Trophoblast cell (in vitro differentiated cells and primary cell): ENCODE results near the gene RGS4.
A peak's percentile ranks its signal among the peaks of the same experiment; 100 is the strongest.

Source experiments
- DNase-seq, 2 donors: peaks; one replicate each; pipeline ENCODE4 v3.0.0-alpha.2; 2016
- H2AFZ ChIP-seq: 2 replicates; pipeline ENCODE4 v1.6.1; 2013; ENCODE audit warnings: low read length, moderate library complexity, mild to moderate bottlenecking; ENCODE audit not compliant: insufficient read depth, poor library complexity
- H2AK5ac ChIP-seq: 2 replicates; pipeline ENCODE4 v1.6.1; 2013; ENCODE audit warnings: mild to moderate bottlenecking, low read length
- H2BK120ac ChIP-seq: 2 replicates; pipeline ENCODE4 v1.6.1; 2013; ENCODE audit warnings: low read length, mild to moderate bottlenecking, moderate library complexity; ENCODE audit not compliant: insufficient read depth, poor library complexity
- H2BK12ac ChIP-seq: 2 replicates; pipeline ENCODE4 v1.6.1; 2013; ENCODE audit warnings: mild to moderate bottlenecking, low read length, moderate library complexity
- H2BK5ac ChIP-seq: 2 replicates; pipeline ENCODE4 v1.6.1; 2013; ENCODE audit warnings: low read length, low read depth, moderate library complexity, mild to moderate bottlenecking; ENCODE audit not compliant: poor library complexity
- H3K14ac ChIP-seq: 2 replicates; pipeline ENCODE4 v1.6.1; 2013; ENCODE audit warnings: mild to moderate bottlenecking, low read length
- H3K18ac ChIP-seq: 2 replicates; pipeline ENCODE4 v1.6.1; 2013; ENCODE audit warnings: mild to moderate bottlenecking, low read length
- H3K23ac ChIP-seq: 2 replicates; pipeline ENCODE4 v1.6.1; 2013; ENCODE audit warnings: low read length
- H3K27ac ChIP-seq: 2 replicates; pipeline ENCODE4 v1.5.1; 2013; ENCODE audit warnings: low read depth, mild to moderate bottlenecking, inconsistent platforms, low read length, moderate library complexity
- H3K27me3 ChIP-seq: 2 replicates; pipeline ENCODE4 v1.6.1; 2013; ENCODE audit warnings: inconsistent platforms, mild to moderate bottlenecking, low read length, moderate library complexity; ENCODE audit not compliant: insufficient read depth
- H3K36me3 ChIP-seq, 2 experiments: 1 replicate in 1 of 2; 2 replicates in 1 of 2; pipeline ENCODE4 v1.6.1; 2013; ENCODE audit warnings: low read length in 2 of 2, mild to moderate bottlenecking in 2 of 2, moderate library complexity in 1 of 2; ENCODE audit not compliant: insufficient read depth in 2 of 2, control insufficient read depth in 1 of 2
- H3K4ac ChIP-seq: 2 replicates; pipeline ENCODE4 v1.6.1; 2013; ENCODE audit warnings: low read depth, mild to moderate bottlenecking, low read length, moderate library complexity
- H3K4me1 ChIP-seq, 2 experiments: 1 replicate in 1 of 2; 2 replicates in 1 of 2; pipeline ENCODE4 v1.6.1; 2013; ENCODE audit warnings: low read length in 2 of 2, mild to moderate bottlenecking in 2 of 2, moderate library complexity in 1 of 2; ENCODE audit not compliant: insufficient read depth in 2 of 2, control insufficient read depth in 1 of 2
- H3K4me2 ChIP-seq: 2 replicates; pipeline ENCODE4 v1.6.1; 2013; ENCODE audit warnings: inconsistent platforms, mild to moderate bottlenecking, low read length, moderate library complexity
- H3K4me3 ChIP-seq: 2 replicates; pipeline ENCODE4 v1.5.1; 2013; ENCODE audit warnings: mild to moderate bottlenecking, low read depth, low read length, inconsistent platforms
- H3K79me1 ChIP-seq: one replicate; pipeline ENCODE4 v1.6.1; 2013; ENCODE audit warnings: low read length
- H3K79me2 ChIP-seq: 2 replicates; pipeline ENCODE4 v1.6.1; 2013; ENCODE audit warnings: low read length, mild to moderate bottlenecking; ENCODE audit not compliant: control insufficient read depth, insufficient read depth, poor library complexity
- H3K9ac ChIP-seq: 2 replicates; pipeline ENCODE4 v1.6.1; 2013; ENCODE audit warnings: mild to moderate bottlenecking, low read length
- H3K9me3 ChIP-seq: 2 replicates; pipeline ENCODE4 v1.6.1; 2013; ENCODE audit warnings: low read depth, mild to moderate bottlenecking, control low read depth, inconsistent platforms, low read length; ENCODE audit not compliant: insufficient read depth
- H4K12ac ChIP-seq: 2 replicates; pipeline ENCODE4 v1.6.1; 2013; ENCODE audit warnings: low read depth, mild to moderate bottlenecking, low read length, moderate library complexity
- H4K8ac ChIP-seq: 2 replicates; pipeline ENCODE4 v1.6.1; 2013; ENCODE audit warnings: low read depth, mild to moderate bottlenecking, low read length, moderate library complexity
- H4K91ac ChIP-seq: one replicate; pipeline ENCODE4 v1.6.1; 2013; ENCODE audit warnings: low read depth, mild to moderate bottlenecking, low read length, moderate library complexity
- WGBS: extraction: QIAGEN DNeasy Blood & Tissue Kit; methylation state at CpG from one replicate; pipeline ENCODE4 v1.1.7; 2013; ENCODE audit warnings: missing lambda C conversion rate; ENCODE audit not compliant: insufficient read length, insufficient coverage; ENCODE audit errors: extremely low coverage; 5-methylcytosine and 5-hydroxymethylcytosine counted together

The RGS4 gene

DNA sequence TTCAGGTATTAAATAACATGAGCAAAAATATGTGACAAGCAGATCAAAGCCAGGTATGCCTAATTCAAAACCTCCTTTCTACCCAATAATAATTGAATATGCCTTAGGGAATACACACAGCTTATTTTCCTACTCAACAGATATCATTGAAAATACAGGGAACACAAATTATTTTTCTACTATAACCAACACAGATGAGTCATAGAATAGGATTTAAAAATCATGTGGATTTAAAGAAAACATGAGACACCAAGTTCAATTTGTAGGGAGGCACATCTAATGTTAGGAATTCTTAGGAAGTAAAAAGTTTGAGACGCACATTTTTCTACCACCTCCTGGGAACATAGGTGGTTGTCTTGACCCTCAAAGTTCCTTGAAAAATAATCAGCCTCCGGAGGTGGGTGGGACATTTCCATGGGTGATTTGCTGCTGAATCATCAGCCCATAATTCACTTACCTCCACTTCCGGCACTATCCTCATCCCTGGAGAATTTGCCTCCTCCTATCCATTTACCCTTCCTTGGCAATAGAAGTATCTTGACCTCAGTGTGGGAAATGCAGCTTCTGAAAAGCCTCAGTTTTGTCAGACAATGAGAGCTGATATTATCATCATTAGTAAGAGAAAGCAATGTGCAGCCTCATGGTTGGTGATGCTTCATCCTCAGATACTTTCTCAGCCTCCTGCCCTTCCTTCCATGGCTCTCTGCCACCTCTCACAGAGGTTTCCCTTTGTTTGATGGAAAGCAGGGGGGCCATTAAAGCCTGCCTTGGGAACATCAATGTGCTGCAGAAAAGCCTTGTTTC is 33.5 kb upstream of the RGS4 start:
- Histone ChIP-seq H4K8ac (no peak overlapping the region), H3K18ac (no peak overlapping the region), H3K9ac (no peak overlapping the region), H3K23ac (no peak overlapping the region), H3K9me3 (no peaks in the 10 kb centered on the region), H2BK5ac (no peak overlapping the region), H3K27me3 (no peaks in the 10 kb centered on the region), H2BK12ac (no peak overlapping the region), H3K4me1 (peaks cover 0 to 4% of the 10 kb centered on the region in 2 experiments), H3K79me1 (no peaks in the 10 kb centered on the region), H3K14ac (no peak overlapping the region), H3K36me3 (no peaks in the 10 kb centered on the region), H4K12ac (no peak overlapping the region), H3K4me3 (no peak overlapping the region), H3K4me2 (no peak overlapping the region), H4K91ac (no peak overlapping the region), H3K79me2 (no peaks in the 10 kb centered on the region), H3K4ac (no peak overlapping the region), H3K27ac (peak overlapping the region; percentile 27), H2BK120ac (no peak overlapping the region), H2AK5ac (no peak overlapping the region), H2AFZ (no peak overlapping the region)
- WGBS = no CpG with 5 or more reads among the region's 3 CpGs
- peak; percentile 19 to 23 for DNase-seq

DNA sequence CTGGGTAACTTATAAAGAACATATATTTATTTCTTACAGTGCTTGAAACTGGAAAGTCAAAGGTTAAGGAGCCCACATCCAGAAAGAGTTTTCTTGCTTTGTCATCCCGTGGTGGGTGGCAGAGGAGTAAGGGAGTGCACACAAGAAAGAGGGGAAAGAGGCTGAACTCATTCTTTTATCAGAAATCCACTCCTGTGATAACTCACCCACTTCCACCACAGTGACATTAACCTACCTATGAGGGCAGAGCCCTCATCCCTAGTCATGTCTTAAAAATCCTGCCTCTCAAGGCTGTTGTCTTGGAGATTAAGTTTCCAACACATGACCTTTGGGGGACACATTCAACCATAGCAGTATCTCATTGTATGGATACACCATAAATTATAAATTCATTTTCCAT is 32.5 kb upstream of the RGS4 start:
- no peak overlapping the region for H3K4me2 ChIP-seq
- DNase-seq = peak; percentile 1 to 8
- no peaks in the 10 kb centered on the region for H3K9me3 ChIP-seq
- peak overlapping the region; percentile 15 for H2BK120ac ChIP-seq
- no peak overlapping the region for H3K23ac ChIP-seq
- H3K79me2 ChIP-seq = no peaks in the 10 kb centered on the region
- no peak overlapping the region for H3K4ac ChIP-seq
- H3K9ac ChIP-seq = no peak overlapping the region
- H4K12ac ChIP-seq = no peak overlapping the region
- peak overlapping the region; percentile 14 for H2BK5ac ChIP-seq
- H3K27me3 ChIP-seq = no peaks in the 10 kb centered on the region
- no peak overlapping the region for H4K8ac ChIP-seq
- no peak overlapping the region for H2AFZ ChIP-seq
- WGBS = no CpG with 5 or more reads among the region's 1 CpG
- no peak overlapping the region for H2AK5ac ChIP-seq
- H3K18ac ChIP-seq = no peak overlapping the region
- peaks cover 0 to 4% of the 10 kb centered on the region in 2 experiments for H3K4me1 ChIP-seq
- H3K14ac ChIP-seq = no peak overlapping the region
- H2BK12ac ChIP-seq = no peak overlapping the region
- H3K4me3 ChIP-seq = no peak overlapping the region
- peak overlapping the region; percentile 12 for H3K27ac ChIP-seq
- no peaks in the 10 kb centered on the region for H3K36me3 ChIP-seq
- no peak overlapping the region for H4K91ac ChIP-seq
- no peaks in the 10 kb centered on the region for H3K79me1 ChIP-seq

DNA sequence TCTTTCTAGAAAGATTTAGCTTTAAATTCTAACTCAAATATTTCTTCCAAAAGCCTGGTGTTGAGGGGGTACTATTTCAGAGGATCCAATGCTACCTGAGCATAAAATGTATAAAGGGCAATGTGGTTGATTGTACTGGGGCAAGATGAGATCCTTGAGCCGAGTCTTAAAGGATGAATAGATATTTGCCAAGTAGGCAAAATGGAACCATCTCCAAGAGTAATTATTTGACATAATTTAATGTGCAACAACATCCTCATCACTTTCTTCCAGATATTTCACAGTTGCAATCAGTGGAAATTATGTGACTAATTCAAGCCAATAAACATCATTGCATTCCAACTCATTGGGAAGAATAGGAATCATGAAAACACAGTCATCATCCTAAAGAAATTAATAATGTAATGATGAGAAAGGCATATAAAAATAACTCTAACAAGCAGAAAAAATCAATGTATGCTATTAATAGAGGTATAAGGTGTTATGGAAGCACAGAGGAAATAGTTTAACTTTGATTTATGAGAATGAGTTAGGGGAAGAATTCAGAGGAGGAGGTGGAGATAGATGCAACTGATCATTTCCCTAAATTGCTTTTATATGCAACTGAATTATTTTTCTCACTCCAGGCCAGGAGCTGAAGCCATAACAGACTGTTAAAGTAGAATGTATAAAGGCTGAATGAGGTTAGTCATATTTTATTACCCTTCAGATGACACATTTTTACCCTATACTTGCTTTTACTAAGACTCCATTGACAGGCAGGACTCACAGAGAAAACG is 30.0 kb upstream of the RGS4 start:
- Histone ChIP-seq H3K36me3 (no peaks in the 10 kb centered on the region), H3K4ac (no peak overlapping the region), H4K12ac (no peak overlapping the region), H4K8ac (no peak overlapping the region), H3K14ac (no peak overlapping the region), H2AFZ (no peak overlapping the region), H2AK5ac (no peak overlapping the region), H3K4me2 (no peak overlapping the region), H3K9ac (no peak overlapping the region), H3K4me1 (peaks cover 0 to 4% of the 10 kb centered on the region in 2 experiments), H3K4me3 (no peak overlapping the region), H3K23ac (no peak overlapping the region), H2BK12ac (no peak overlapping the region), H4K91ac (no peak overlapping the region), H2BK120ac (no peak overlapping the region), H3K79me2 (no peaks in the 10 kb centered on the region), H3K27ac (no peak overlapping the region), H3K9me3 (no peaks in the 10 kb centered on the region), H3K18ac (no peak overlapping the region), H2BK5ac (no peak overlapping the region), H3K27me3 (no peaks in the 10 kb centered on the region), H3K79me1 (no peaks in the 10 kb centered on the region)
- WGBS = no CpG with 5 or more reads among the region's 2 CpGs
- no peak for DNase-seq

DNA sequence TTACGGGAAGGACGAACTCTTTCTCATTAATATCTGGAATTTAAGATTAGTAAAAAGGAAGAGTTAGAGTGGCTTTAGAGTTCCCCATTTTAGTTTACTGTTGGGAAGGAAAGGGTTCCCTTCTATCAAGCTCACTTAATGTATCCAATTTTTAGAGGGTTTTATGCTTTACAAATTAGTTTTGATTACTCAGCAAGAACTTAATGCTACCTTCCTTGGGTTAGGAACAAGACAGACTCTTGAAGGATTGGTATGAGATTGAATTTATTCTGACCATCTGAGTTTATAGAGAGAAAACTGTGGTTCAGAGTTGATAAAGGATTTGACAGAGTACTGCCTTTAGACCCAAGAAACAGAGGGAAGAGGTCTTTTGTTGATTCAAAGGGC is 29.5 kb upstream of the RGS4 start:
- H3K36me3 ChIP-seq = no peaks in the 10 kb centered on the region
- H4K12ac ChIP-seq = no peak overlapping the region
- no peak overlapping the region for H3K4me3 ChIP-seq
- no peak for DNase-seq
- no peak overlapping the region for H2AFZ ChIP-seq
- H2BK12ac ChIP-seq = no peak overlapping the region
- no peak overlapping the region for H4K8ac ChIP-seq
- no peaks in the 10 kb centered on the region for H3K9me3 ChIP-seq
- H3K9ac ChIP-seq = no peak overlapping the region
- H3K23ac ChIP-seq = no peak overlapping the region
- H3K14ac ChIP-seq = no peak overlapping the region
- H3K4me2 ChIP-seq = no peak overlapping the region
- no peaks in the 10 kb centered on the region for H3K27me3 ChIP-seq
- WGBS = no CpG with 5 or more reads among the region's 2 CpGs
- H2BK5ac ChIP-seq = no peak overlapping the region
- H3K79me2 ChIP-seq = no peaks in the 10 kb centered on the region
- H2BK120ac ChIP-seq = no peak overlapping the region
- H3K4ac ChIP-seq = no peak overlapping the region
- H3K79me1 ChIP-seq = no peaks in the 10 kb centered on the region
- peaks cover 0 to 4% of the 10 kb centered on the region in 2 experiments for H3K4me1 ChIP-seq
- no peak overlapping the region for H2AK5ac ChIP-seq
- H3K18ac ChIP-seq = no peak overlapping the region
- no peak overlapping the region for H3K27ac ChIP-seq
- H4K91ac ChIP-seq = no peak overlapping the region
